Dermis microvascular lymphatic vessel endothelial cell (primary cell): ENCODE measurements around the gene UXT. TPM values are rescaled to one million over a fixed set of nuclear protein-coding genes. Genes with fewer than 3 reads are reported as not detected.
"Not testable (repeated sequence)": the region's sequence is repeated elsewhere in the genome, so short reads cannot be mapped to it uniquely, and the experiment has no call there.

ENCODE experiments used
- DNase-seq, 2 donors: peaks; one replicate each; pipeline versions ENCODE4 v3.0.0 to v3.0.0-alpha.2; 2010; ENCODE audit warnings: low read depth in 2 of 2
- total RNA-seq: library from RNA; depleted of rRNA; stranded (reverse); fragments of >200 nt; gene quantifications from 2 replicates; pipeline ENCODE4 v1.2.1, GENCODE V29; 2014

Gene UXT
- total RNA-seq, 1 donor from 2014 or later = 124 TPM

- DNase-seq = no peak
Observed at GRCh38 chrX:47618923-47619485, 40.0 kb downstream of the UXT start.

GRCh38 chrX:47614618-47615017 lies 44.4 kb downstream of the UXT start:
- no peak for DNase-seq

- no peak for DNase-seq
Observed at GRCh38 chrX:47613082-47613481, 45.9 kb downstream of the UXT start.

GRCh38 chrX:47612418-47612817 lies 46.6 kb downstream of the UXT start:
- DNase-seq = no peak

GRCh38 chrX:47611926-47612325 lies 47.1 kb downstream of the UXT start:
- no peak for DNase-seq

- DNase-seq = no peak
Observed at GRCh38 chrX:47611489-47611888, 47.5 kb downstream of the UXT start.

GRCh38 chrX:47610511-47610910 lies 48.5 kb downstream of the UXT start:
- DNase-seq = no peak

- no peak for DNase-seq
Observed at GRCh38 chrX:47608130-47608810, 50.7 kb downstream of the UXT start.

- DNase-seq = no peak
Observed at GRCh38 chrX:47607091-47607490, 51.9 kb downstream of the UXT start.

- no peak for DNase-seq
Observed at GRCh38 chrX:47605024-47605423, 54.0 kb downstream of the UXT start.

- not testable (repeated sequence) for DNase-seq
Observed at GRCh38 chrX:47603125-47603524, 55.9 kb downstream of the UXT start.

Other genes starting within 250 kb of the UXT start
- gene ZNF41, start 176.0 kb downstream of the UXT start, total RNA-seq = 10.7 and 11.4 TPM in 2 replicates
- gene ARAF, start 98.0 kb downstream of the UXT start, total RNA-seq = 9.2 and 14.5 TPM in 2 replicates
- 75.2 and 295 TPM in 2 replicates for gene TIMP1, start 76.7 kb downstream of the UXT start, total RNA-seq
- gene SYN1, start 39.3 kb downstream of the UXT start, total RNA-seq = under 0.01 and 0.13 TPM in 2 replicates
- 0.13 and 0.26 TPM in 2 replicates for gene CFP, start 29.2 kb downstream of the UXT start, total RNA-seq
- 8.6 and 14.7 TPM in 2 replicates for gene ELK1, start 8.6 kb downstream of the UXT start, total RNA-seq
- gene ZNF81, start 177.7 kb upstream of the UXT start, total RNA-seq = 3.3 and 4.0 TPM in 2 replicates